ENCODE measurements around the gene VAV2.

DNA sequence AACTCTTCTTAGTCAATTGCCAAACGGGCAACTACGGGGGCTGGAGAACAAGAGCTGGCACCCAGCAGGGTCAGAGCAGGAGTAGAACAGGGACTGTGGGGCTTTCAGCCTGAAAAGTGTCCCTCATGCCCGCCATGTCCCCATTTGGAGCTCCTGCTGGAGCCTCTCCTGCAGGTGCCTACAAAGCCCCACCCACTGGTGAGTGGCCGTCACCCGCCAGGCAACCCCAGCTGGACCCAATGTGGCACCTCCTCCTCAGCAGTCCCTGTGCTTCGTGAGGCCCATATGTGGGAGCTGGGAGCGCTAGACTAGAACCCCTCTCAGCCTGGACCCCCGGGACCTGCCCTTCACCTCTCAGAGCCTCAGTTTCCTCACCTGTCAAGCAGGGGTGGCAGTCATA, 40.9 kb downstream of the VAV2 start:
- TF ChIP-seq, protein P1, sequence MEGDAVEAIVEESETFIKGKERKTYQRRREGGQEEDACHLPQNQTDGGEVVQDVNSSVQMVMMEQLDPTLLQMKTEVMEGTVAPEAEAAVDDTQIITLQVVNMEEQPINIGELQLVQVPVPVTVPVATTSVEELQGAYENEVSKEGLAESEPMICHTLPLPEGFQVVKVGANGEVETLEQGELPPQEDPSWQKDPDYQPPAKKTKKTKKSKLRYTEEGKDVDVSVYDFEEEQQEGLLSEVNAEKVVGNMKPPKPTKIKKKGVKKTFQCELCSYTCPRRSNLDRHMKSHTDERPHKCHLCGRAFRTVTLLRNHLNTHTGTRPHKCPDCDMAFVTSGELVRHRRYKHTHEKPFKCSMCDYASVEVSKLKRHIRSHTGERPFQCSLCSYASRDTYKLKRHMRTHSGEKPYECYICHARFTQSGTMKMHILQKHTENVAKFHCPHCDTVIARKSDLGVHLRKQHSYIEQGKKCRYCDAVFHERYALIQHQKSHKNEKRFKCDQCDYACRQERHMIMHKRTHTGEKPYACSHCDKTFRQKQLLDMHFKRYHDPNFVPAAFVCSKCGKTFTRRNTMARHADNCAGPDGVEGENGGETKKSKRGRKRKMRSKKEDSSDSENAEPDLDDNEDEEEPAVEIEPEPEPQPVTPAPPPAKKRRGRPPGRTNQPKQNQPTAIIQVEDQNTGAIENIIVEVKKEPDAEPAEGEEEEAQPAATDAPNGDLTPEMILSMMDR (IDR thresholded peaks at IDR 0.05): no peak
- no peak for TF ChIP-seq POLR2AphosphoS5 (IDR thresholded peaks at IDR 0.05; ENCODE audit: insufficient read depth in 1 of 2, low read depth in 1 of 2)
- no peak for TF ChIP-seq POLR2A (IDR thresholded peaks at IDR 0.05)
